Nephron (organoid): ENCODE results near the gene SUCLG2.

Experiments
- H3K27ac Mint-ChIP-seq, 3 experiments: 2 replicates each; pipeline ENCODE4 v1.8.0; 2020; ENCODE audit warnings: mixed read lengths in 3 of 3, mild to moderate bottlenecking in 2 of 3, moderate library complexity in 1 of 3
- H3K27me3 Mint-ChIP-seq: 2 replicates; pipeline ENCODE4 v1.8.0; 2021; ENCODE audit warnings: low read depth, mild to moderate bottlenecking, moderate library complexity, mixed read lengths
- H3K36me3 Mint-ChIP-seq: 2 replicates; pipeline ENCODE4 v1.8.0; 2020; ENCODE audit warnings: low read depth, mixed read lengths
- H3K4me1 Mint-ChIP-seq: 2 replicates; pipeline ENCODE4 v1.8.0; 2020; ENCODE audit warnings: mixed read lengths
- H3K4me3 Mint-ChIP-seq, 3 experiments: 2 replicates each; pipeline ENCODE4 v1.8.0; 2020; ENCODE audit warnings: mild to moderate bottlenecking in 3 of 3, mixed read lengths in 3 of 3, moderate library complexity in 2 of 3
- H3K9me3 Mint-ChIP-seq: 2 replicates; pipeline ENCODE4 v1.8.0; 2020; ENCODE audit warnings: mixed read lengths
- CTCF ChIP-seq, 3 experiments: fragments of 200-600 bp; sonication (generic); IDR thresholded peaks; one replicate each; pipeline ENCODE4 v1.5.0; 2021; ENCODE audit warnings: antibody characterized with exemption in 3 of 3; ENCODE audit not compliant: unreplicated experiment in 3 of 3

SUCLG2 gene

DNA sequence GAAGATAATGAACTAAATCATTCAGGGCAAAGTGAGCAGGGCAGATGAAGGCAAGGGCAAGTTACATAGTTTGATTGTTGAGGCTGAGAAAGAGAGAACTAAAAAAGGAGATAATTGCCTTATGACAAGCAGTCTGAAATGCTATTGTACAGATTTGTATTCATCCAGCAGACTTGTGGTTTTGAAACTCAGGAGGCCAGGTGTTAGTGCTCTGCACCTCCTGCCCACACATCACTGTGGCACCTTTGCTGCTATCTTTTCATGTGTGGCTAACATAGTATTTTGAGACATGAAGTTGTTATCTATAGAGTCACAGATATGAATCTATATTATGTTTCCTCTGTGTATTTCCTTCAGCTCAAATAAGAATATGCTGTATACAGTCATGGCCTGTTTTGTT lies 24.3 kb upstream of the SUCLG2 start:
- no peaks in the 10 kb centered on the region for H3K27me3 Mint-ChIP-seq
- H3K36me3 Mint-ChIP-seq: peaks cover 3% of the 10 kb centered on the region
- H3K4me3 Mint-ChIP-seq: no peak overlapping the region
- TF ChIP-seq CTCF (IDR thresholded peaks at IDR 0.05; ENCODE audit: unreplicated experiment in 3 of 3): no peak
- H3K9me3 Mint-ChIP-seq: no peaks in the 10 kb centered on the region
- H3K4me1 Mint-ChIP-seq: no peaks in the 10 kb centered on the region
- no peak overlapping the region for H3K27ac Mint-ChIP-seq

- H3K4me1 Mint-ChIP-seq: no peaks in the 10 kb centered on the region
- TF ChIP-seq CTCF (IDR thresholded peaks at IDR 0.05; ENCODE audit: unreplicated experiment in 3 of 3): no peak
- no peaks in the 10 kb centered on the region for H3K9me3 Mint-ChIP-seq
- no peak overlapping the region for H3K4me3 Mint-ChIP-seq
- peaks cover 3% of the 10 kb centered on the region for H3K36me3 Mint-ChIP-seq
- no peaks in the 10 kb centered on the region for H3K27me3 Mint-ChIP-seq
- no peak overlapping the region for H3K27ac Mint-ChIP-seq
Measured at GRCh38 chr3:67674055-67674454, 19.6 kb upstream of the SUCLG2 start.

GRCh38 chr3:67662733-67663132 lies 8.3 kb upstream of the SUCLG2 start:
- H3K27me3 Mint-ChIP-seq: no peaks in the 10 kb centered on the region
- H3K4me1 Mint-ChIP-seq: peaks cover 6% of the 10 kb centered on the region
- H3K27ac Mint-ChIP-seq: no peak overlapping the region
- H3K4me3 Mint-ChIP-seq: no peak overlapping the region
- no peak for TF ChIP-seq CTCF (IDR thresholded peaks at IDR 0.05; ENCODE audit: unreplicated experiment in 3 of 3)
- H3K36me3 Mint-ChIP-seq: no peaks in the 10 kb centered on the region
- H3K9me3 Mint-ChIP-seq: peaks cover 4% of the 10 kb centered on the region

GRCh38 chr3:67661089-67661488 lies 6.7 kb upstream of the SUCLG2 start:
- Mint-ChIP-seq H3K27me3 (no peaks in the 10 kb centered on the region), H3K9me3 (peaks cover 7% of the 10 kb centered on the region), H3K4me3 (no peak overlapping the region), H3K4me1 (peaks cover 6% of the 10 kb centered on the region), H3K27ac (peak overlapping the region in 1 of 3 experiments; percentile 12), H3K36me3 (peaks cover 2% of the 10 kb centered on the region)
- no peak for TF ChIP-seq CTCF (IDR thresholded peaks at IDR 0.05; ENCODE audit: unreplicated experiment in 3 of 3)

- peaks cover 10% of the 10 kb centered on the region for H3K36me3 Mint-ChIP-seq
- H3K4me1 Mint-ChIP-seq: peaks cover 18% of the 10 kb centered on the region
- peaks cover 13% of the 10 kb centered on the region for H3K9me3 Mint-ChIP-seq
- H3K4me3 Mint-ChIP-seq: peak overlapping the region in 1 of 3 experiments; percentile 36
- H3K27ac Mint-ChIP-seq: no peak overlapping the region
- H3K27me3 Mint-ChIP-seq: no peaks in the 10 kb centered on the region
- no peak for TF ChIP-seq CTCF (IDR thresholded peaks at IDR 0.05; ENCODE audit: unreplicated experiment in 3 of 3)
Measured at GRCh38 chr3:67657192-67657591, 2.8 kb upstream of the SUCLG2 start.

- peaks cover 13% of the 10 kb centered on the region for H3K9me3 Mint-ChIP-seq
- no peaks in the 10 kb centered on the region for H3K27me3 Mint-ChIP-seq
Measured at GRCh38 chr3:67656614-67657013, 2.2 kb upstream of the SUCLG2 start.

More at GRCh38 chr3:67656614-67657013, 2.2 kb upstream of the SUCLG2 start:
- no peak for TF ChIP-seq CTCF (IDR thresholded peaks at IDR 0.05; ENCODE audit: unreplicated experiment in 3 of 3)
- Mint-ChIP-seq H3K4me3 (no peak overlapping the region), H3K4me1 (peaks cover 24% of the 10 kb centered on the region), H3K27ac (no peak overlapping the region), H3K36me3 (peaks cover 14% of the 10 kb centered on the region)
